Spinal cord (tissue), 10 donors: ENCODE data around the gene TCEA3. TPM values are rescaled to one million over a fixed set of nuclear protein-coding genes. Genes with fewer than 3 reads are reported as not detected.
"Not testable (repeated sequence)": the region's sequence is repeated elsewhere in the genome, so short reads cannot be mapped to it uniquely, and the experiment has no call there.

Experiments used
- DNase-seq, 6 donors: peaks; one replicate each; pipeline versions ENCODE4 v3.0.0 to v3.0.0-alpha.2; 2013 to 2015; ENCODE audit warnings: low spot score in 6 of 6, low read depth in 4 of 6
- H3K27ac ChIP-seq: one replicate; pipeline ENCODE4 v1.5.1; 2013; ENCODE audit warnings: low read depth, low read length, control low read depth
- H3K27me3 ChIP-seq: one replicate; pipeline ENCODE4 v1.6.1; 2013; ENCODE audit warnings: low read length; ENCODE audit not compliant: control insufficient read depth, insufficient read depth
- H3K36me3 ChIP-seq: one replicate; pipeline ENCODE4 v1.6.1; 2013; ENCODE audit warnings: low read length; ENCODE audit not compliant: control insufficient read depth, insufficient read depth
- H3K4me1 ChIP-seq: one replicate; pipeline ENCODE4 v1.6.1; 2013; ENCODE audit warnings: low read length; ENCODE audit not compliant: control insufficient read depth, insufficient read depth
- H3K4me3 ChIP-seq: one replicate; pipeline ENCODE4 v1.5.1; 2013; ENCODE audit warnings: low read depth, low read length, control low read depth
- H3K9me3 ChIP-seq: one replicate; pipeline ENCODE4 v1.6.1; 2013; ENCODE audit warnings: low read length; ENCODE audit not compliant: control insufficient read depth, insufficient read depth
- WGBS: methylation state at CpG from one replicate; pipeline ENCODE4 v1.1.5; 2013; ENCODE audit warnings: missing lambda C conversion rate; ENCODE audit not compliant: insufficient coverage; 5-methylcytosine and 5-hydroxymethylcytosine counted together
- polyA plus RNA-seq, 2 donors: library from polyadenylated mRNA; unstranded; fragments of 120-200 nt; gene quantifications; one replicate each; pipeline ENCODE4 v1.2.1, GENCODE V29; 2013; ENCODE audit not compliant: insufficient read length in 2 of 2
- total RNA-seq, 2 donors: library from RNA; depleted of rRNA in 1 of 2; stranded (reverse); fragments of 120-200 nt in 1 of 2; fragments of >200 nt in 1 of 2; gene quantifications; one replicate each; pipeline versions ENCODE4 v1.2.3 to v1.2.4, GENCODE V29; 2013 to 2014
- donor health status: healthy.

Gene TCEA3
- total and polyA plus RNA-seq, 4 donors: 9.1 to 32.6 (median 16.6) TPM

DNA sequence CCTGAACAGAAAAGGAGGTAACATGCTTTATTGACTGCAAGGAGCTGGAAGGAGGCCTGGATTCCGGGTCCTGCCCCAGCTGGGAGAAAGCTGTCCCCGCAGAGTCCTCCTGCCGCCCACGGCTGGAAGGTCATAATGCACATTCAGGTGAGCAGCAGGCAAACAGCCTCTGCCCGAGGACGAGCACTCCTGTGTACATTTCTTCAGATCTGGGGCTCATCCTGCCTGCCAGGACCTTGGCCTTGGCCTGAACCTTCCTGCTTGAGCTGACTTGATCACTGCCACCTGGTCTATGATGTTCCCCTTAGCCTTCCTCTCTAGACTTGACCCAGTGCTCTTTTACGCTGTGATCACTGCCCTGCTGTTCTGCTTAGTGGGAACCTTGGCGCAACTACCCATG, 37.1 kb downstream of the TCEA3 start:
- Histone ChIP-seq H3K4me3 (no peak overlapping the region), H3K4me1 (no peaks in the 10 kb centered on the region), H3K27ac (no peak overlapping the region), H3K27me3 (no peaks in the 10 kb centered on the region), H3K36me3 (peaks cover 2% of the 10 kb centered on the region), H3K9me3 (no peaks in the 10 kb centered on the region)
- DNase-seq: no peak
- WGBS: 91% methylated on average over 8 of the region's 8 CpGs

GRCh38 chr1:23385119-23385621, 39.4 kb downstream of the TCEA3 start:
- H3K27ac ChIP-seq: no peak overlapping the region
- H3K4me1 ChIP-seq: no peaks in the 10 kb centered on the region
- H3K4me3 ChIP-seq: no peak overlapping the region
- no peaks in the 10 kb centered on the region for H3K9me3 ChIP-seq
- WGBS: 70% methylated on average over 14 of the region's 14 CpGs
- H3K36me3 ChIP-seq: peaks cover 2% of the 10 kb centered on the region
- no peaks in the 10 kb centered on the region for H3K27me3 ChIP-seq
- no peak for DNase-seq

GRCh38 chr1:23384312-23385058, 40.1 kb downstream of the TCEA3 start:
- DNase-seq: no peak
- no peak overlapping the region for H3K4me3 ChIP-seq
- peaks cover 2% of the 10 kb centered on the region for H3K36me3 ChIP-seq
- no peak overlapping the region for H3K27ac ChIP-seq
- H3K9me3 ChIP-seq: no peaks in the 10 kb centered on the region
- no peaks in the 10 kb centered on the region for H3K27me3 ChIP-seq
- no peaks in the 10 kb centered on the region for H3K4me1 ChIP-seq
- 100% methylated on average over 5 of the region's 11 CpGs for WGBS

DNA sequence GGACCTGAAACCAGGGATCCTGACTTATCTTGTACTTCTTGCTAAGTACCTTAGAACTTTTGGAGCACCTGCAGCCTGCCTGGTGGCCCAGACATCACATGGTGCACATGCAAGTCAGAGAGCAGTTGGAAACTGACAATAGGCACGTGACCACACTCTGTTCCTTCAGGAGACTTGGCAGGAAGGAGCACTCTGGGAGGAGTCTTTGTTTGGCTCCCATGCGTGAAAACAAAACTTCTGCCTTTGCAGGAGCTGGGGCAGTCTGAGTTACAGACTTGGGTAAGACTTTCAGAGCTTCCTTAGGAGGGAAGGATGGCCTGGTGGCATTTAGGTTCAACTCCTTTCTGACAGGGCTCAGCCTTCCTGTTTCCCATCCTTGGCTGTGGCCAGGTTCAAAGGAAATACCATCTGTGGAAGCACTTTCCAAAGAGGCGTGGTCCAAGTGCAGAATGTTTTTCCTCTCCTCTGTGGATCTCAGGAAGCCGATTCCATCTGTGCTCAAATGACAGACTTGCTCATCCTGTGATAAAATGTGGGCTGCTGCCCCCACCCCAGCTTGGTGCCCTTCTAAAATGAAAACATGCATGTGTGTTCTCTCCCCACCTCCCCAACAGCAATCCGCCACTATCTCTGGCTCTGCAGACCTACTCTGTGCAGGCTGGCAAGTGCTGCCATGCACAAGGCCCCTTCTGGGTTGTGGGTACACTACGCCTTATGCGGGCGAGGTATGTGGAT, 40.8 kb downstream of the TCEA3 start:
- WGBS: 62% methylated on average over 4 of the region's 8 CpGs
- no peak overlapping the region for H3K4me3 ChIP-seq
- no peaks in the 10 kb centered on the region for H3K27me3 ChIP-seq
- H3K27ac ChIP-seq: no peak overlapping the region
- no peaks in the 10 kb centered on the region for H3K4me1 ChIP-seq
- no peaks in the 10 kb centered on the region for H3K9me3 ChIP-seq
- DNase-seq: peak in 1 of 6 donors; percentile 58
- H3K36me3 ChIP-seq: peaks cover 2% of the 10 kb centered on the region

DNA sequence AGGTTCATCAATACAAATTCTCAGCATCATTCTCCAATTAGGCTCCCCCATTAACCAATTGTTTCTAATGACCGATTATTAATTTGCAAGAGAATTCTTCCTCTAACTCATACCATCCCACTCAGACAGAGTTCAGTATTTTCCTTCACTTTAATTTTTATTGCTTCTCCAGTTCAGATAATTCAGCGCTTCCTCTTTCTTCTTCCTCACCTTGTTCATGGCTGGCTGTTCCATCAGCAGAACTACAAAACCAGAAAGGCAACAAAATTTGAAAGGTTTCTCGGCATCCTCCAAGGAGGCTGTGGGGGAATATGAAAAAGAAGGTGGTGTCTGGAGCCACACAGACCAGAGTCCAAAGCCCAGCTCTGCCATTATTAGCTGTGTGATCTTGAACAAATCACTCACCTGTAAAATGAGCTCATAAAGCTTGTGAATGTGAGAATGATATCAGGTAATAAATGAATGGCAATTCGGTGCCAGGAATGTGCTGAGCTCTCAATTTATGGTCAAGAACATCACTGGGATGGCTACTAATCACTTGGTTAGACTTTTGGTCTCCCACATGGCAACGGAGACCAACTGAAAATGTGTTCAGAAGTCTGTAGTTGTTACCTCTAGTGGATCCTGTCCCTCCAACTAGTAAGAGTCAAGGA, 43.2 kb downstream of the TCEA3 start:
- H3K9me3 ChIP-seq: no peaks in the 10 kb centered on the region
- peak in 1 of 6 donors; percentile 14 for DNase-seq
- no peak overlapping the region for H3K27ac ChIP-seq
- peaks cover 12% of the 10 kb centered on the region for H3K4me1 ChIP-seq
- WGBS: 83% methylated on average over 2 of the region's 5 CpGs
- H3K27me3 ChIP-seq: no peaks in the 10 kb centered on the region
- no peaks in the 10 kb centered on the region for H3K36me3 ChIP-seq
- H3K4me3 ChIP-seq: no peak overlapping the region

GRCh38 chr1:23380719-23381118, 43.8 kb downstream of the TCEA3 start:
- Histone ChIP-seq H3K4me3 (no peak overlapping the region), H3K4me1 (peaks cover 12% of the 10 kb centered on the region), H3K36me3 (no peaks in the 10 kb centered on the region), H3K27me3 (no peaks in the 10 kb centered on the region), H3K9me3 (no peaks in the 10 kb centered on the region), H3K27ac (no peak overlapping the region)
- DNase-seq: peak in 1 of 6 donors; percentile 39
- 68% methylated on average over 3 of the region's 5 CpGs for WGBS

DNA sequence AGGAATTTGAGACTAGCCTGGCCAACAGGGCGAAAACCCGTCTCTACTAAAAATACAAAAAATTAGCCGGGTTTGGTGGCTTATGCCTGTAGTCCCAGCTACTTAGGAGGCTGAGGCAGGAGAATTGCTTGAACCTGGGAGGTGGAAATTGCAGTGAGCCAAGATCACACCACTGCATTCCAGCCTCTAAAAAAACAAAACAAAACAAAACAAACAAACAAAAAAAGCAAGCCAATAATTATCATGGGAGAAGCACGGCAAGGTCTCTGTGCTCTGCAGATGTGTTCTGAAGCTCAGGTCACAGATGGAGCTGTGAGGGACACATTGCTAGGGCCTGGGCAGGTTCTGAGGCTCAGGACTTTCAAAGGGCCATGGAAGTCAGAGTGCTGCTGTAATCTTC, 44.3 kb downstream of the TCEA3 start:
- H3K4me3 ChIP-seq, H3K9me3 ChIP-seq, H3K27me3 ChIP-seq, DNase-seq, H3K27ac ChIP-seq, H3K36me3 ChIP-seq: not testable (repeated sequence)
- WGBS: 53% methylated on average over 1 of the region's 4 CpGs
- peaks cover 12% of the 10 kb centered on the region for H3K4me1 ChIP-seq

DNA sequence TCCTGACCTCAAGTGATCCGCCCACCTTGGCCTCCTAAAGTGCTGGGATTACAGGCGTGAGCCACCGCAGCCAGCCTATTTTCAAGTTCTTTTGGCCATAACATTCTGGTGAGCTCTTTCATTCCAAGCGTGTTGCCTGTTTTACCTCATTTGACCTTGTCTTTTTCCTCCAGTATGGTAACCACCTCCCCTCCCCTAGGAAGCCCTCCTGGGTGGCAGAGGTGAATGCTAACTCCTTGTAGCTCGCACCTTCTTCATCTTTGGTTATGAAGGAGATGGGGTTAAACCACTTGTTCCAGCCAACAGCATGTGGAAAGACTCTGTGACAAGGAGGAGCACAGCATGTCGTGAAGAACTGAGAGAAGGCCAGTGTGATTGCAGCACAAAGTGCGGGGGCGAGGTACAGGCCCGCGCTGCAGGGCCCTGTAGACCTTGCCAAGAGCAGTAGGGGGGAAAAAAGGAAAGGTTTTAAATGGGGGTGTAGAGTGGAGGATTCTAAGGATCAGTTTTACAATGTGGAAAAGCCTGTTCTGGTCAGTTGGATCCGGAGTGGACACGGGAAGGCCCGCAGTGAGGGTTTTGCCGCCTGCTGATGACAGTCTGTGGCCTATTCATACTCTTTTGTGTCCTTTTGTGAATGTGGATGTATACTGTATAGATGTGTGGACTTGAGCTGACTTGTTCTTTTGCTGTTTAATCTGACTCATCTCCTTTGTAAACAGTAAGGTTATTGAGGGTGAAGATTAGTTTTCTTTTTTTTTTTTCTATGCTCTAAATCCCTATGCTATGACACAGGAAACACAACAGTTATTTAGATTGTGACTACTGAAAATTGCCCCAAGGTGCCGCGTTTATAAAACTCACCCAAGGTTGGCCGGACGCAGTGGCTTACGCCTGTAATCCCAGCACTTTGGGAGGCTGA, 47.4 kb downstream of the TCEA3 start:
- 57% methylated on average over 11 of the region's 19 CpGs for WGBS
- peak in 2 of 6 donors; percentile 17 to 59 for DNase-seq
- H3K4me3 ChIP-seq: no peak overlapping the region
- no peaks in the 10 kb centered on the region for H3K36me3 ChIP-seq
- peaks cover 14% of the 10 kb centered on the region for H3K4me1 ChIP-seq
- no peaks in the 10 kb centered on the region for H3K9me3 ChIP-seq
- no peaks in the 10 kb centered on the region for H3K27me3 ChIP-seq
- peak overlapping the region; percentile 62 for H3K27ac ChIP-seq
